HG02798 (cell line): ENCODE results near the gene PTPRN2.

ENCODE experiments used
- ATAC-seq: cut with Tn5 transposase; IDR thresholded peaks from one replicate; pipeline ENCODE4 v1.9.1; 2021; ENCODE audit warnings: mild to moderate bottlenecking; ENCODE audit not compliant: unreplicated experiment, poor library complexity

The PTPRN2 gene

GRCh38 chr7:157646551-157646950, 941.1 kb downstream of the PTPRN2 start:
- ATAC-seq, result no peak

- ATAC-seq, result no peak
These were observed 942.1 kb downstream of the PTPRN2 start for GRCh38 chr7:157645539-157645938.

DNA sequence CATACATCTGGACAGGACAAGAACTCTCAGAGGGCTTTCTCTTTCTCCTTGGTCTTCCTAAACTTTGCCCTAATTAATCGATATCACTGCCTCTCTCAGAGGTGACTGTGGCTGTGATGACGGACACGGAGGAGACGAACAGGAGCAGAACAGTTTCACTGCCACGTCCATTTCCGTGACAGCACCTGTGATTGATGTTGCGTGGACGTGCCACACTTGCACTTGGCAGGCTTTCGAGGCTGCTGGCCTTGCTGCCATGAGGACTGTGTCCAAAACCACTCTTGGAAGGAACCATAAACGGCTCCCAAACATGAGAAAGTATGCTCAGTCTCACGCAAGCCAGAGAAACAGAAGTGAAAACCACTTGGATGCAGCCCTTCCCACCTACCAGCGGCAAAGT, 942.7 kb downstream of the PTPRN2 start:
- no peak for ATAC-seq

DNA sequence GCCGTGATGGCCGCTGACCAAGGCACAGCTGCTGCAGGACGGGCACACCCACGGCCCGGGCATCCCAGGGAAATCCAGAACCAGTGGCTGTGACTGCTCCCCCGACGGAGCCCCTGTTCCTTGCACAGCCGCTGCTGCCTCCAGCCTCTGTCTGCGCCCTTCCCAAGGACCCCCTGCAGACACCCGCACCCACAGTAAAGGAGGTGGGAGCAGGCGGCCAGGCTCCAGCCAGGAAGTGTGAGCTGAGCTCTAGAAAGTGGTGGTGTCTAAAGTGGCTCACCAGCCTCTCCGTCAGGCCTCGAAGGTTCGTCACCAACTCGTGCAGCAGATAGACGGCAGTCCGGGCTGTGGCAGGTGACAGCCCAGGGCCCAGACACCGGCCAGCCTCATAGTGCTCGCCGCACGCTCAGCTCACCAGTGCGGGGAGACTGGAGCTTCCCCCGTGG, 944.1 kb downstream of the PTPRN2 start:
- ATAC-seq, result no peak

DNA sequence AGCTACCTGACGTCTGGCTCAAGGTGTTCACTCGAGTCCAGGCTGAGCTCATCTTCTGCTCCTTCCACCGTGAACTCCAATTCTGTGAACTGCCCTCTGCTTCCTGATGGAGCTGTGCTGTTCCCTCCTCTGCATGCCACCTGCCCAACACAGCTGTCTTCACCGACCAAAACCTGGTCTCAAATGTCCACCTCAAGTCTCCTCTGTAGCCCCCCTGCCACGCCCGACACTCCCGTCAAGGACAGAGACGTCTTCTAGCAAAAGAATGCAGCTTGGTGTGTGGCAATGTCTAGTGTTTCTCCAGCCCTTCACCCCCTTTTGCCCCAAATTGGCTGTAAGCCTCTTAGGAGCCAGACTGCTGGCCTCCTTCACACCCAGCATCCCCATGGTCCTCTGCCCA, 945.8 kb downstream of the PTPRN2 start:
- no peak for ATAC-seq

GRCh38 chr7:157640144-157640543, 947.5 kb downstream of the PTPRN2 start:
- ATAC-seq, result no peak

GRCh38 chr7:157638563-157638962, 949.1 kb downstream of the PTPRN2 start:
- ATAC-seq, result no peak

DNA sequence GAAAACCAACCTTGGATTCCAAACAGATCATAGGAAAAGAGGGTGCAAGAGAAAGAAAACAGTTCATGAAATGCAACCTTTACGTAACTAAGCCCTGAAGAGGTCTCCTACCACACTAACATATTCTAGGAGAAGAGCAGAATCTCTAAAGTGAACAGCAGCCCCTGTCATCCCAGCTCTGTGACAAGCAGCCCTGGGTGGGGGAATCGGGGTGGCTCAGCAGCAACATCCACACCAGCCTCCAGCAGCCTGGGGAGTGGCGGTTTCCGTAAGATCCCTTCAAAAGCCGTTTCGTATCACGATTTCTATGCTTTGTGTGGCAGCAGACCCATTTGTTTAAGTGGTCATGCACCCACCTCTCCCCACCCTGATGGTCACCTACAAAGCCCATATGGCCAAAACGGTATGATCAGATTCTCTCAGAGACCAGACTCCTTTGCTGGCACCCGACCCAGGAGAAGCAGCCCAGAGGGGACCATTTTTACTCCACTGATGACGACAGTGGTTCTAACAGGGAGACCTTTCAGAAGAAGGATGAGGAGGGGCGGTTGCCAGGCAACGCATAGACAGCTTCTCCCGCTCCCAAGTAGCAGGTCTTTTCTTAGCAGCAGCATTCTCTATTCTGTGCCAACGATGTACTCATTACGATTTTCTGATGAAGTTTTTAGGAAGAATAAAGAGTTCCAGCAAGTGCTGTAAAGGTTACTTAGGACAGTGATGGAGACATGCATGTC, 950.2 kb downstream of the PTPRN2 start:
- no peak for ATAC-seq

GRCh38 chr7:157635669-157636068, 952.0 kb downstream of the PTPRN2 start:
- ATAC-seq, result no peak

DNA sequence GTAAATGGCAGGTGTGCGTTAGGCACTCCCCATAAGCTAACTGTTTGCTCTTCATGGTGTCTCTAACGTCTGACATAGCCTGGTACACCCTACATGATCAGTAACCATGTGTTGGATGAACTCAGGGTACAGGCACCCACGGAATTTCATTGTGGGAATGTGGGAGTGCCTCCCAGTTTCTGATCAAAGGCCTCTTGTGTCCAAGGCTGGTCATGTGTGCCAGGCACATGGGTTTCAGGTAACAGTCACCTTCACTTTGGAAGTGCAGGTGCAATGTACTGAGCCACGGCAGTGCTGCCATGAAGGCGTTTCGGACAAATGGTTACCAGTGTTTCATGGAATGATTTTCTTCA, 952.5 kb downstream of the PTPRN2 start:
- no peak for ATAC-seq

GRCh38 chr7:157634401-157635147, 953.0 kb downstream of the PTPRN2 start:
- ATAC-seq, result no peak

DNA sequence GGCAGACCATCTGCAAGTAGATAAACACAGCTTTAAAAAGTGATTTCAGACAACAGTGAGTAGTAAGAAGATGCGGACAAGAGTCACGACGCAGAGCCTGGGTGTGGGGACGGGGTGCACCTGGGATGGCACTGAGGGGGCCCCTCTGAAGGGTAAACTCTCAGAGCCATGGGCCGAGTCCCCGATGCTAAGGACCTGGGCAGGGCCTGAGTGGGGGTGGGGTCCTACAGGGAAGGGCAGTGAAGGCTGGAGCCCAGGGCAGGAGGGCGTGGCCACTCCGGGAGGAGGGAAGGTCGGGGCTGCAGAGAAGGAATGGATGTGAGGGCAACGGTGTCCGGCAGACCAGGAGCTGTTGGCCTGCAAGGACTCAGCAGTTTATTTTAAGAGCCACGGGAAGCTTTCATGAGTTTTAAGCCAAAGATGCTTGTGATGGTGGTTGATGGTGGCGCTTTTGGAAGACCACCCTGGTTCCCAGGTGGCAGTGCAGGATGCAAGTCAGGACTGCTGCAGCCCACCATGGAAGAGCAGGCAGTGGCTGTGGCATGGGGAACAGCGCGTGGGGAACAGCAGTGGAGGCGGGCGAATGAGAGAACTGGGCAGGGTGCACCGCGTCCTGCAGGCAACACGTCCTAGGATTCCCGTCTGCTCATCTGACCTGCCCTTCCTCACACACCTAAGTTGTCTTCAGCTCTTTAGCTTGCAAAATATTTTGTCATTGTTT, 954.0 kb downstream of the PTPRN2 start:
- no peak for ATAC-seq

- no peak for ATAC-seq
These were observed 957.2 kb downstream of the PTPRN2 start for GRCh38 chr7:157630301-157630853.

DNA sequence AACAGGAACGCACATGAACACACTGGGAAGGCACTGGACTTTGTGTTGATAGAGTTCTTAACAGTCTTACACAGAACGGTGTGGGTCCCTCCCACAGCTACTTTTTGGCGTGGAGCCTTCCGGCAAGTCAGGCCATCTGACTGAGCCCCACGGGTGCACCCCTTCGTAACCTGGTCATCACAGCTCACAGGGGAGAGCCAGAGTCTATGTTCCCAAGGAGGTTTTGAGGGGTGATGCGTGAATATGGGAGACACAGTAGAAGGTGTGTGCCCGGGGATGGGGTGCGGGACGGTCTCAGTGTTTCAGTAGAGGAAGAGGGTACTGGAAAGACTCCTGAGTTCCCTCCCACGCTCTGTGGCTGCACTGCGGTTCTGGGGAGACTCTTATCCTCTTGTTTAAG, 959.2 kb downstream of the PTPRN2 start:
- no peak for ATAC-seq

DNA sequence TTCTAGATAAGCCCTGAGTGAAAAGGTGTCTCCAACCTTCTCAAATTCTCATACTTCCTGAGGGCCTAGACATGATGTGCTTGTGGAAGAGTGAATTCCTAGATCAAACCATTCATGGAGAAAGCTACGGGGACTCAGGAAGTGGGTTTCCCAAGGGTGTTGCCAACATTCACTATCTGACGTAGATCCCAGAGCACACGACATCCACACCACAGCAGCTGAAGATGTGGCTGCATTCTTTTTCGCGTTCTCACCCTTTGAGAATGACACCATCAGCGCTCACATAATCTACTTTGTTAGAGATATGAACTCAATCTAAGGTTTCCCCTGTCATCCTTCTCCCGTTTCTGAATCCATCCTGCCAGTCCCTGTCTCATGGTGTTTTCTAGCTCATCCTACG, 960.0 kb downstream of the PTPRN2 start:
- ATAC-seq, result no peak

DNA sequence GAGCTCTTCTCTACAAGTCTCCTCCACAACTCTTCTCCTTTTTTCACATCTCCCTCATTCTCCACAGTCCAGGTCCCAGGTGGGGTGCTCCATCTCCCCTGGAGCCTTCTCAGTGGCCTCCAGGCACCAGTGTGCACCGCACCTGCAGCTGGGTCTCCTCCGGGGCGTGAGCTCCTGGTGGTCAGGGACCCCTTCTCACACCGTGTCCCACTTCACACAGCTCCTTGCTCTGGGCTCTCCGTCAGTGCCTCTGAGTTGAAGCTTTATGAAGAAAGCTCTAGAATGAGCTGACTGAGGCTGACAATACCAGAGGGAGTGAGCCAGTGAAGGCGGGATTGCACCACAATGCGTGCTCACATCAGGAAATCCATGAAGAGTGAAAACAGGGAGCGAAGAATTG, 960.6 kb downstream of the PTPRN2 start:
- ATAC-seq, result no peak

GRCh38 chr7:157625973-157626742, 961.5 kb downstream of the PTPRN2 start:
- no peak for ATAC-seq

- ATAC-seq, result no peak
These were observed 964.1 kb downstream of the PTPRN2 start for GRCh38 chr7:157623556-157623955.

DNA sequence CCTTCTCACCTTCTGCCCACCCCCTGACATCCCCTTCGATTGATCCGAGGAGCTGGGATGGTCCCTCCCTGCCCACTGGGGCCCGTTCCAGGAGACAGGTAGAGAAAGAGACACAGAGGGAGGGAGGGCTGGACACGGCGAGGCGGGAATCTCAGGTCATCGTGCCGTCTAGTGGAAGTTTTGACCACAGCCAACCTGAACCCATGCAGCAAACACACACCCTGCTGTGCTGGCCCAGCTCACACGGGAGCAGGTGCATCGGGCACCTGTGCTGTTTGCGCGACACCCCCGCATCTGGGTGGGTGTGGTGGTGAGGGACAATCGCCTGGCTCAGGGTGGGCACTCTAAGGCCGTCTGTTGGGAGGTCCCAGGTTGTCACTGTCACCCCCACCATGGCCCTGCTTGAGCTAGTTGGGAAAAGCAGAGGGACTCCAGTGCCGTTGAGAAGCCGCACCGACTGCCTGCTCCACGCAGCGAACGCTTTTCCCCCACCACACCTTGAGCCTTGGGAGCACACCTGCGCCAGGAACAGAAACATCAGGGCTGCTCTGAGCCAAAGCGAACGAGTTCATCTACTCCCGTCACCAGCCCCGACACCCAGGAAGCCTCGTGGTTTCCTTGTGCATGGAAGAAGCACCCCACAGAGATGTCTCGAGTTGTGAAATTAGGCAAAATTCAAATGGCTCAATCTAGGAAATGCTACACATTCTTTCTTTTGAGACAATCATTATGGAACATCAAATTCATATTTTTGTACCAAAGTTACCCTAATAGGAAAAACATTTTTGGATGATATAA, 965.0 kb downstream of the PTPRN2 start:
- no peak for ATAC-seq
